Inferior parietal cortex (tissue), 1 donor: ENCODE data around the gene SLC1A7.

ENCODE experiments used
- DNase-seq: peaks from one replicate; pipeline ENCODE4 v3.0.0-alpha.2; 2016; ENCODE audit errors: extremely low spot score

Gene SLC1A7

GRCh38 chr1:53062708-53063591 is 79.5 kb downstream of the SLC1A7 start:
- DNase-seq: no peak

GRCh38 chr1:53061859-53062707 is 80.4 kb downstream of the SLC1A7 start, which contains the start of gene PODN:
TSS of gene PODN (plus strand) at chr1:53062213. CDS start at chr1:53069856, 7,643 bp downstream.
- DNase-seq: no peak

GRCh38 chr1:53061123-53061858 is 81.1 kb downstream of the SLC1A7 start:
- no peak for DNase-seq

GRCh38 chr1:53060579-53060978 is 81.9 kb downstream of the SLC1A7 start:
- no peak for DNase-seq

GRCh38 chr1:53057127-53057526 is 85.3 kb downstream of the SLC1A7 start:
- DNase-seq: no peak

GRCh38 chr1:53051676-53052075 is 90.8 kb downstream of the SLC1A7 start:
- DNase-seq: no peak

GRCh38 chr1:53050310-53050709 is 92.1 kb downstream of the SLC1A7 start:
- no peak for DNase-seq

GRCh38 chr1:53049574-53049967 is 92.9 kb downstream of the SLC1A7 start:
- no peak for DNase-seq

- peak; percentile 40 for DNase-seq
These were observed 93.4 kb downstream of the SLC1A7 start for GRCh38 chr1:53048960-53049573.

GRCh38 chr1:53047737-53048736 is 94.4 kb downstream of the SLC1A7 start:
- DNase-seq: no peak

- no peak for DNase-seq
These were observed 95.5 kb downstream of the SLC1A7 start for GRCh38 chr1:53046930-53047329.

GRCh38 chr1:53044926-53045325 is 97.5 kb downstream of the SLC1A7 start:
- no peak for DNase-seq

- DNase-seq: no peak
These were observed 99.2 kb downstream of the SLC1A7 start for GRCh38 chr1:53043271-53043670.

- DNase-seq: no peak
These were observed 103.9 kb downstream of the SLC1A7 start for GRCh38 chr1:53038566-53038965.
